ENCODE data around the gene HES1. TPM values are rescaled to one million over a fixed set of nuclear protein-coding genes. Genes with fewer than 3 reads are reported as not detected.

The HES1 gene
- total RNA-seq, 1 donor from 2014 or later = 127 TPM

DNA sequence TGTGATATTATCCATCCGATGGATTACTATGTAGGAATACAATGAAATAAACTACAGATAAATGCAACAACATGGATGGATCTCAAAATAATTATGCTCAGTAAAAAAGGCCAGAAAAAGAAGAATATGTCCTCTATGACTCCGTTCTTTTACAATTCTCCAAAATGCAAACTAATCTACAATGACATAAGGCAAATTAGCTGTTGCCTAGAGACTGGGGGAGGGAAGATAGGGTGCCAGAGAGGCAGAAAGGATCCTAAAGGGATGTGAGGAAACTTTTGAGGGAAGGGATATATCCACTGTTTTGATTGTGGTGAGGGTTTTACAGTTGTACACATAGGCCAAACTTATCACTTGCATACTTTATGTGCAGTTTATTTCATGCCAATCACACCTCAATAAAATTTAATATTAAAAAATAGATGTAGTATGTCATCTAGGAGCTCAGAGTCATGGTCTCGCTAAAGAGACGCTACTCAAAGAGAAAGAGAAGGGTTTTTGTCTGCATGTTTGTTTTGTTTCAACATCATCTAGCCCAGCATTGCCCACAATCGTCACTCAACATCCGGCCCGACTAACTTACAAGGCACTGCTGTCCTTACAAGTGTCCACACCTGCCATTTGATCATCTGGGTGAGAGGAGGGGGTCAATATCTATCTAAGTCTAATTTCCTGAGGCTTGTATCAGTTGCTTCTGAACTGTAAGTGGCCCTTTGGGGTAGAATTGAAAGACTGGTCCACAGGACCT is 29.5 kb downstream of the HES1 start:
- no peak for DNase-seq (ENCODE audit: extremely low read depth, low read depth, low spot score)

DNA sequence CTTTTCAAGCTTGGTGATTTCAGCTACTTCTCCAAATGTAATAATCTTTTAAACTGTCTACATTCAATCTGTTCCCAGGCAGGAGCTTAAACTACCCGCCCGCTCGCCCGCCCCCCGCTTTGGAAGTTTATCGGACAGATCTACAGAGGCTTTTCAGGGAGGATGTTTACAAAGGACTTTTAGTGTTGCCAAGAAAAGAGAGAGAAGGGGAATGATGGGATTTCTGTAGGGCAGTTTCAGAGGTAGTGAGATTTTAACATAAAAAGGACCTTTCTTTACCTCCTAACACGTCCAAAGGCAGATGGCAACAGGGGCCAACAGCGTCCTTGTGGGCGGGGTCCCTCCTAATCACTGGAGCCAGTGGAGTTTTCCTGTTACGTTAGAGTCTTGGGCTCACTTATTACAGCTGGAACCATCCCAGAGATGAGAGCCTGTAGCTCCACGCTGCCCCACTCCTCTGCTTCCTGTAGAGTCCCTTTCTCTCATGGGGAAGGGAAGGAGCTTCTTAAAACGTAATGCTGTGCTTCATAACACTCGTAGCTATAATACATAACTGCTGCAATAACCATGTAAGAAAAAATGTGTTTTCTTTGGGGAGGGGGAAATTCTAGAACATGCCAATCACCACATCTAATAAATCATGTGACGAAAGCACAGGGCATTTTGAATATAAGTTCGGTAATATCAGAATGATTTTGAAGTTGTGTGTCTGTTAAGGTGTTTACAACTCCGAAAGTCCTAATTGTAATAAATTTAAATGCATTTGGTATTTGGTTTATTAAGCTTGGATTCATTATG is 30.9 kb downstream of the HES1 start:
- no peak for DNase-seq (ENCODE audit: extremely low read depth, low read depth, low spot score)

- no peak for DNase-seq (ENCODE audit: extremely low read depth, low read depth, low spot score)
Measured at GRCh38 chr3:194167480-194168282, 31.7 kb downstream of the HES1 start.

DNA sequence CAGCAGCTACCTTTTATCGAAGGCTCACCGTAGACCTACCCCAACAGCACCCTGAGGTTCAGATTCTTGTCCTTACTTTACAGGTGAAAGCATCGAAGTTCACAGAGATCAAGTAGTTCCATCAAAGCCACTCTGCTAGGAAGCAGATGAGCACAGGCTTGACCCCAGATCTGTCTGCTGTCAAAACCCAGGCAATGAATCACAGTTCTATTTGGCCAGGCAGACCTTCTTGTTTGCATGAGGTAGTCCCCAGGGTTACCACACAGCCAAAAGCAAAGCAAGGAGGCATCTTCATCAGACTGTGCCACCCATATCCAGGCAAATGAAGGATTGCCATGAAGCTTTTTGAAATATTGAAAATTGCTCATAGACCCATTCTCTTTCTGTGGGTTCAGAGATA is 33.0 kb downstream of the HES1 start:
- DNase-seq (ENCODE audit: extremely low read depth, low read depth, low spot score) = no peak

DNA sequence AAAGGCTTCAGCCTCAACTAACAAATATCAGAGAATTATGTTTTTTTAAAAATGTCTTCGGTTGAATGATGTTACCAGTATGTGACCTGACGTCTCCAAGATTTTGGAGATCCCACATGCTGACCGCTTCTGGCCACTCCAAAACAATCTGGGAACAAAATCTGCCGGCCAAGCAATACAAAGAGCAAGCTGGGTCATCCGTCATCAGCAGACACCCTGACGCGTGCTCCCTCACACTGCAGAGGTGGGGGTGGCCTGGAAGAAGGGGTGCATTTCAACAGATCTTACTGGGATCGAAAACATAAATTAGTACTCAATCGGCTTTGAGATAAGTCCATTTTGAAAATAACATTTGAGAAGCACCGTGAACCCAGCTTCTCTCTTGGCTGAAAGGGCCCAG is 33.6 kb downstream of the HES1 start:
- no peak for DNase-seq (ENCODE audit: extremely low read depth, low read depth, low spot score)

DNA sequence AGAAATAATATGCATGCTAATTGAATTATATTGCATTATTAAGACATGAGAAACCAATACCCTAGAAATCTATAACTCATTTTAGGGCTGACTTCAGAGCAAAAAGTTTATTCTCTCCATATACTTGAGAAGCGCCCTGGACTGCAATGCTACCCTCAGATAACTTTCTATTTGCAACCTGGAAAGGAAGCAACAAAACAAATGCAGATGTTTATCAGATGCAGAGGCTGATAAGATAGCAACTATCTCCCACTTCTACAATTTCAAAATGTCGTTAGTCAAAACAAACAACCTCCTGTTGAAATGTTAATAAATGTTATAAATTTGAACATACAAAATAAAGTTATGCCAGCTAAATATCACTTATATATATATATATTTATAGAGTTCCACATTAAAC is 34.8 kb downstream of the HES1 start:
- no peak for DNase-seq (ENCODE audit: extremely low read depth, low read depth, low spot score)

GRCh38 chr3:194174406-194174805 is 38.5 kb downstream of the HES1 start:
- no peak for DNase-seq (ENCODE audit: extremely low read depth, low read depth, low spot score)

GRCh38 chr3:194174980-194175379 is 39.0 kb downstream of the HES1 start:
- no peak for DNase-seq (ENCODE audit: extremely low read depth, low read depth, low spot score)

GRCh38 chr3:194176274-194176991 is 40.5 kb downstream of the HES1 start:
- no peak for DNase-seq (ENCODE audit: extremely low read depth, low read depth, low spot score)

DNA sequence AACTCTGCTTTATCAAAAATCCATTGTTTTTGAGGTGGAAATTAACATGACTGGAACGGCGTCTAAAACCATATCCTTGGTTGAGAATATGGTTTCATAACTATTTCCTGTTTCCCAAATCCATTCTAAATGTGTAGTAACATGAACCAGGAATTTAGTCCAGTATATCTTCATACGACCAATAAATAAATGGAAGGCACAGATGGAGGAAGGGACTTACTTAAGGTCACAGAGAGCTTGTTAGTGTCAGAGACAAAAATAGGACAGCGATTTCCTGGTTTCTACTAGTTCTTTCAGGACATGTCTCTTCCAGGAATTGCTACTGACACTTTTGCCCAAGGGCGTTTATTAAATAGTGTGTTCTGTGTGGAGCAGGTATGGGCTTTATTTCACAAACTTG is 41.2 kb downstream of the HES1 start:
- DNase-seq (ENCODE audit: extremely low read depth, low read depth, low spot score) = no peak

DNA sequence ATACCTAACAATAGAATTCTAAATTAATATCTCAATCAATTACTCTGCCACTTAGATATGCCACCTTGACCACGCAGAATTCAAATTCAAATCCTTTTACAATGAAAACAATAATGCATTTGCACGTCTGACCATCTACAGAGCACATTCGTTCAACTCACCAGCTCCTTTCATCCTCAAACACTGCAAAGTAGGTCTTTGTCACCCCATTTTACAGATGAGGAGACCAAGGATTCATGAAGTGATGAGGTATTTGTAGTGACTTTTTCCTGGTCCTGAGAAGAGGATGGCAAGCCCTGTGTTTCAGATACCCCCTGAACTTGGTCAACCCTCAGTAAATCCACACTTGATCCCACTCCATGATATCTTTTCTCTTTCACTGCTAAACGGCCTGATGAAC is 42.2 kb downstream of the HES1 start:
- no peak for DNase-seq (ENCODE audit: extremely low read depth, low read depth, low spot score)

DNA sequence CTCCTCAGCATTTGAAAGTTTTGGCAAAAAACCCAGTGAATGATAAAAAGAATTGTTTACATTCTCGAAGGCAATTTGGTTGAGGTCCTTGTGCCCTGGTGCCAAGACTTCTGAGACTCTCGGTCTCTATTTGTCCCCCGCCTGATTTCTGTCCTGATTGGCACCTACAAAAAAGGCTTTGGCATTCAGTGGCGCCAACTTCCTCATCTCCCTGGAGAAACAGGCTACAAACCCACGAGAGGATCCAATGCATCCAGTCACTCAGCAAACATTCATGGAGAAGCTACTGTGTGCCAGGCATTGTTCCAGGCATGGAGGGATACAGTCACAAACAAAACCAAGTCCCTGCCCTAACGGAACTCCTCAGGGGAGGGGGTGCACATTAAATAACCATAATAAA is 42.7 kb downstream of the HES1 start:
- DNase-seq (ENCODE audit: extremely low read depth, low read depth, low spot score) = no peak

- DNase-seq (ENCODE audit: extremely low read depth, low read depth, low spot score) = no peak
Measured at GRCh38 chr3:194180570-194180969, 44.6 kb downstream of the HES1 start.

- DNase-seq (ENCODE audit: extremely low read depth, low read depth, low spot score) = no peak
Measured at GRCh38 chr3:194181612-194182529, 45.9 kb downstream of the HES1 start.

DNA sequence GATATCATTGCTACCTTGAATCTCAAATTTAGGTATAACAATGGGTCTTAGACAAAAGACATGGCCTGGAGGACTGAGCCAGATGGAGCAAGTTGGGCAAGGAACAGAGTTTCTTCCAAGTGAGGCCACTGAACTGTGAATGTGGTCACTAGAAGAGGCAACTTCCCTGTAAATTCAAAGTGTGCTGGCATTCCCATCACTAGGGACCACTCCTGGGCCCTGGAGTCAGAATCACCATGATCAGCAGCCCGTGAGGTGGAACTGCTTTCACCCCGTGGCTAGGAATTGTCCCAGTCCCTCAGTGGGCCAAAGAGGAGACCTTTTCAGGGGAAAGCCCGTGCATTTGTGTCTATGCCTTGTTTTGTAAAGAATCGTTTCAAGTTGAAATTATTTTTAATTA is 47.3 kb downstream of the HES1 start:
- no peak for DNase-seq (ENCODE audit: extremely low read depth, low read depth, low spot score)

- no peak for DNase-seq (ENCODE audit: extremely low read depth, low read depth, low spot score)
Measured at GRCh38 chr3:194184265-194184751, 48.4 kb downstream of the HES1 start.

DNA sequence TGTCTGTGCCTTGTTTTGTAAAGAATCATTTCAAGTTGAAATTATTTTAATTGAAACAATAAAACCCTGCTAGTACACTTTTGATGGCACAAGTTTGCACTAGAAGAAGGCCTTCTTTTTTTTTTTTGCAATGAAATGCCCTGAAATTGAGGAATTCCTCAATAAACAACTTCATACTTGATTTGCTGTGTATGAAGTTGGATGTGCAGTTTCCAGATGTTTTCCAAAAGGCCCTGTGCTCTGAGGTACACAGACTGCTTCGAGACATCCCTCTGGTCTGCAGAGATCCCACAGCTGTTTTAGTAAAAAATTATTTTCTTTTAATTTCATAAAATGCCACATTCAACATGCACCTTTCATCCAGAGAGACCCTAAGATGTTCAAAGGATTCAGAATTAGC is 48.9 kb downstream of the HES1 start:
- DNase-seq (ENCODE audit: extremely low read depth, low read depth, low spot score) = no peak

GRCh38 chr3:194185221-194185620 is 49.3 kb downstream of the HES1 start:
- no peak for DNase-seq (ENCODE audit: extremely low read depth, low read depth, low spot score)

DNA sequence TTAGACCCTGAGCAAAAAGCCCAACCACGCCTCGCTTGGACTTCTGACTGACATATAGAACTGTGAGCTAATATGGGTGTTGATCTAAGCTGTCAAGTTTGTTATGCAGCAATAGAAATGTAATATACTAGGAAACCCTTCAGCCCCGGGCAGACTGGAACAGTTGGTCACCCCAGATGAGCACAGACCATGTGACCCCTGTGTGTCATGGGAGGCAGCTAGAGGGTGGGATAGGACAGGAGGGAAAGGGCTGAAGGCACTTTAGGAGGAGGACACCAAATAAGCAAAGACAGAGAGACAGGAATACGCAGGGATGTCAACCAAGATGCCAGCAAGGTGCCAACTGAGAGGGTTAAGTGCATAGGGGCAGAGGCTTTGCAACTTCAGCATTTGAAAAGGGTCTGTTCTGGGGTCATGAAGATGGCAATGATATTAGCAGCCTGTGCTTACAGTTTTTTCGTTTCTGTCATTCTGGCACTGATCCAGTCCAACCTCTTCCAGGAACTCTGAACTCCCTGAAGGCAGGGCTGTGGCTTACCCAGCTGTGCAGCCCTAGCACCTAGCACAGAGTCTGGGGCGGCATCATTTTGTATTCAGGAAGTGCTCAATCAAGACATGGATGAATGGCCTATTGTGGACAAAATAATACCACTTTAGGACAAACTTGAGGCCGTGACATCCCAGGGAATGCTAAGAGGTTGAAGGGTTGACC is 51.4 kb downstream of the HES1 start:
- no peak for DNase-seq (ENCODE audit: extremely low read depth, low read depth, low spot score)
